Endothelial cell of umbilical vein (primary cell): Measurements from ENCODE around the gene SEMA6C. TPM values are rescaled to one million over a fixed set of nuclear protein-coding genes. Genes with fewer than 3 reads are reported as not detected.

ENCODE experiments used
- BruUV-seq: library from RNA; stranded (reverse); fragments of 400-500 nt; replicated peaks from 2 replicates; lab custom pipeline; 2021; lab: Mats Ljungman, UMichigan
- CTCF ChIA-PET: fragments of 300-600, 350-600 bp; sonication (Branson Sonifier 250); formaldehyde crosslinking; loops from one replicate; lab custom pipeline; 2021; ENCODE audit warnings: antibody characterized with exemption, inconsistent platforms; lab: Charles Lee
- POLR2A ChIA-PET: fragments of 300-600, 350-600 bp; sonication (Branson Sonifier 250); formaldehyde crosslinking; loops from one replicate; lab custom pipeline; 2021; ENCODE audit warnings: antibody characterized with exemption, inconsistent platforms; lab: Charles Lee
- DNase-seq: peaks from one replicate; pipeline ENCODE4 v3.0.0-alpha.2; 2011; ENCODE audit warnings: low read depth, low spot score
- FAIRE-seq: peaks from 2 replicates; lab custom pipeline; 2011; peaks lifted over from hg19 to GRCh38; lab: Jason Lieb, UNC
- H2AFZ ChIP-seq: 2 replicates; pipeline ENCODE4 v1.6.0; 2012; ENCODE audit warnings: low read depth, low read length, control low read depth, inconsistent platforms
- H3K27ac ChIP-seq: 2 replicates; pipeline ENCODE4 v1.5.1; 2011; ENCODE audit warnings: low read depth, mild to moderate bottlenecking, control low read depth, low read length, moderate library complexity; ENCODE audit not compliant: insufficient read depth
- H3K27me3 ChIP-seq, 2 experiments: 2 replicates each; pipeline versions ENCODE4 v1.6.0 to v1.6.1; 2011; ENCODE audit warnings: low read length in 2 of 2, mixed read lengths in 1 of 2; ENCODE audit not compliant: control insufficient read depth in 2 of 2, insufficient read depth in 2 of 2
- H3K36me3 ChIP-seq, 2 experiments: 2 replicates in 1 of 2; 3 replicates in 1 of 2; pipeline ENCODE4 v1.5.1; 2011; ENCODE audit warnings: low read length in 2 of 2, mild to moderate bottlenecking in 1 of 2, moderate library complexity in 1 of 2; ENCODE audit not compliant: control insufficient read depth in 2 of 2, insufficient read depth in 2 of 2; ENCODE audit errors: extremely low read depth in 1 of 2
- H3K4me1 ChIP-seq: 3 replicates; pipeline ENCODE4 v1.5.1; 2011; ENCODE audit warnings: mild to moderate bottlenecking, low read length; ENCODE audit not compliant: control insufficient read depth, insufficient read depth; ENCODE audit errors: extremely low read depth
- H3K4me2 ChIP-seq: 2 replicates; pipeline ENCODE4 v1.6.1; 2011; ENCODE audit warnings: low read length, control low read depth, mixed read lengths; ENCODE audit not compliant: insufficient read depth
- H3K4me3 ChIP-seq, 3 experiments: fragments of 200-600 bp in 1 of 3; sonication (generic), shearing (Covaris generic) in 1 of 3; replicated peaks in 1 of 3; 2 replicates each; pipeline ENCODE4 v1.5.1; 2011 to 2016; ENCODE audit warnings: control low read depth in 3 of 3, low read length in 3 of 3, mild to moderate bottlenecking in 2 of 3, inconsistent platforms in 1 of 3, low read depth in 1 of 3, moderate library complexity in 1 of 3; ENCODE audit not compliant: insufficient read depth in 1 of 3
- H3K79me2 ChIP-seq: 2 replicates; pipeline ENCODE4 v1.6.0; 2012; ENCODE audit warnings: low read length, inconsistent platforms; ENCODE audit not compliant: control insufficient read depth, insufficient read depth
- H3K9ac ChIP-seq: replicated peaks from 2 replicates; pipeline ENCODE3; 2011; ENCODE audit warnings: low read length, control low read depth; ENCODE audit not compliant: insufficient read depth; ENCODE audit errors: extremely low read depth
- H3K9me1 ChIP-seq: replicated peaks from 3 replicates; pipeline ENCODE4 v1.6.0; 2011; ENCODE audit warnings: mild to moderate bottlenecking, low read length; ENCODE audit not compliant: control insufficient read depth, insufficient read depth; ENCODE audit errors: extremely low read depth
- H3K9me3 ChIP-seq: replicated peaks from 2 replicates; pipeline ENCODE4 v1.5.1; 2012; ENCODE audit warnings: low read length, inconsistent platforms; ENCODE audit not compliant: control insufficient read depth, insufficient read depth
- H4K20me1 ChIP-seq: replicated peaks from 2 replicates; pipeline ENCODE3; 2011; ENCODE audit warnings: mild to moderate bottlenecking, low read length; ENCODE audit not compliant: control insufficient read depth, insufficient read depth; ENCODE audit errors: extremely low read depth
- EZH2 ChIP-seq: IDR thresholded peaks from 2 replicates; pipeline ENCODE4 v1.6.1; 2012; ENCODE audit warnings: borderline replicate concordance, low read depth, mild to moderate bottlenecking, moderate library complexity, low read length, inconsistent platforms; ENCODE audit not compliant: severe bottlenecking
- FOS ChIP-seq: IDR thresholded peaks from 2 replicates; pipeline ENCODE4 v1.6.1; 2011; ENCODE audit warnings: mild to moderate bottlenecking, low read length, moderate library complexity, borderline replicate concordance; ENCODE audit not compliant: insufficient read depth
- GATA2 ChIP-seq: IDR thresholded peaks from 2 replicates; pipeline ENCODE4 v1.7.0; 2011; ENCODE audit warnings: low read depth, mild to moderate bottlenecking, moderate library complexity, mixed read lengths, low read length; ENCODE audit not compliant: insufficient read length, insufficient read depth
- JUN ChIP-seq: IDR thresholded peaks from 2 replicates; pipeline ENCODE4 v1.6.1; 2011; ENCODE audit warnings: borderline replicate concordance, low read depth; ENCODE audit not compliant: insufficient read length, insufficient read depth
- MYC ChIP-seq: IDR thresholded peaks from one replicate; pipeline ENCODE4 v1.6.1; 2011; ENCODE audit warnings: mild to moderate bottlenecking, low read depth, low read length
- POLR2A ChIP-seq: IDR thresholded peaks from 2 replicates; pipeline ENCODE4 v1.6.1; 2012; ENCODE audit warnings: low read depth, mild to moderate bottlenecking, control low read depth, low read length
- POLR2AphosphoS5 ChIP-seq: IDR thresholded peaks from 2 replicates; pipeline ENCODE4 v1.6.1; 2012; ENCODE audit warnings: low read depth, mild to moderate bottlenecking, control low read depth, low read length, moderate library complexity; ENCODE audit not compliant: insufficient read depth
- dilution Hi-C: fragments of 300-500 bp; cut with MboI; formaldehyde crosslinking; loops from one replicate; pipeline ENCODE4 v1.15.0; 2019; ENCODE audit warnings: low sequenced_read_pairs; ENCODE audit not compliant: extremely low pct_ligation_motif_present
- intact Hi-C: fragments of 100-400 bp; cut with micrococcal nuclease; formaldehyde crosslinking; loops from one replicate; pipeline ENCODE4 v1.10.0; 2022
- polyA plus RNA-seq, 4 experiments: library from polyadenylated mRNA; depleted of rRNA in 3 of 4; stranded (reverse) in 3 of 4; unstranded in 1 of 4; fragments of >200 nt; gene quantifications; 2 replicates each; pipeline versions ENCODE4 v1.2.1 to v1.2.3, GENCODE V29; 2011 to 2012; ENCODE audit warnings: missing spikeins in 1 of 4
- total RNA-seq: library from RNA; stranded (reverse); gene quantifications from 2 replicates; pipeline ENCODE4 v1.2.3, GENCODE V29; 2021
- TF ChIP-seq, protein P1 (sequence below), 2 donors: IDR thresholded peaks; 1 replicate in 1 of 2; 2 replicates in 1 of 2; pipeline ENCODE4 v1.5.1; 2011; ENCODE audit warnings: low read length in 2 of 2, mild to moderate bottlenecking in 2 of 2, moderate library complexity in 2 of 2, control low read depth in 1 of 2, inconsistent platforms in 1 of 2, low read depth in 1 of 2; ENCODE audit not compliant: insufficient read depth in 1 of 2; ENCODE audit errors: extremely low read depth in 1 of 2
- TF ChIP-seq, protein P2 (sequence below): IDR thresholded peaks from 2 replicates; pipeline ENCODE4 v1.6.1; 2011; ENCODE audit not compliant: insufficient read depth, insufficient read length

The SEMA6C gene
- total and polyA plus RNA-seq, 2 donors (not counting 3 experiments of a cell fraction or from before 2014, with no cell fraction given), result 53.0 to 71.9 TPM

DNA sequence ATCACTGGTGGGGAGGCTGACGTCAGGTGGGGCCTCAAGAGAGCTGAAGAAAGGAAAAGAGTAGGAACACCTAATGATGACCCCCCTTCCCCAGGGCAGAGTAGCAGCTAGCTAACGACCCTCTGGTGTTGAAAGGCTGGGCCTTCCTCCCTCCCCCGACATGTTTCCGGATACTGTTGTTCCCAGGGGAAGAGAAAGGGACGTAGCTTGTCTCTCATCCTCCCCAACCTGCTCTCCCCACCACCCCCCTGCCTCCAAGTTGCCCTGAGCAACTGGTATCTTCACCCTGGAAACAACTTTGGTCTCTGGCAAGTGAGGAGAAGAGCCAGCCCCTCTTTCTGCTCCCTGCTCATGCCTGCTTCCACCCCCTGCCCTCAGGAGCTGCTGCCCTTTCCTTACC is 2.4 kb downstream of the SEMA6C start:
- Histone ChIP-seq H3K4me1 (peaks cover 29% of the 10 kb centered on the region), H3K9me3 (no peaks in the 10 kb centered on the region), H3K9ac (no peak overlapping the region), H3K9me1 (no peaks in the 10 kb centered on the region), H3K27me3 (no peaks in the 10 kb centered on the region), H2AFZ (no peak overlapping the region), H3K79me2 (no peaks in the 10 kb centered on the region), H3K36me3 (peaks cover 0 to 19% of the 10 kb centered on the region in 2 experiments), H4K20me1 (no peaks in the 10 kb centered on the region), H3K4me2 (no peak overlapping the region), H3K4me3 (peak overlapping the region in 1 of 3 experiments; percentile 49), H3K27ac (no peak overlapping the region)
- intact Hi-C loops, result loop anchor here (1.0 kb wide), 1 partner anchor 10 kb away; no protein-coding TSS in a partner anchor
- FAIRE-seq (no peak), DNase-seq (no peak)
- POLR2A ChIA-PET, result interaction anchor here (1.0 kb wide), 1 partner anchor 13 kb away, joined by 4 read pairs; no protein-coding TSS in a partner anchor
- BruUV-seq, result no TSS peak
- dilution Hi-C loops, result no loop called here
- TF ChIP-seq, protein P1, sequence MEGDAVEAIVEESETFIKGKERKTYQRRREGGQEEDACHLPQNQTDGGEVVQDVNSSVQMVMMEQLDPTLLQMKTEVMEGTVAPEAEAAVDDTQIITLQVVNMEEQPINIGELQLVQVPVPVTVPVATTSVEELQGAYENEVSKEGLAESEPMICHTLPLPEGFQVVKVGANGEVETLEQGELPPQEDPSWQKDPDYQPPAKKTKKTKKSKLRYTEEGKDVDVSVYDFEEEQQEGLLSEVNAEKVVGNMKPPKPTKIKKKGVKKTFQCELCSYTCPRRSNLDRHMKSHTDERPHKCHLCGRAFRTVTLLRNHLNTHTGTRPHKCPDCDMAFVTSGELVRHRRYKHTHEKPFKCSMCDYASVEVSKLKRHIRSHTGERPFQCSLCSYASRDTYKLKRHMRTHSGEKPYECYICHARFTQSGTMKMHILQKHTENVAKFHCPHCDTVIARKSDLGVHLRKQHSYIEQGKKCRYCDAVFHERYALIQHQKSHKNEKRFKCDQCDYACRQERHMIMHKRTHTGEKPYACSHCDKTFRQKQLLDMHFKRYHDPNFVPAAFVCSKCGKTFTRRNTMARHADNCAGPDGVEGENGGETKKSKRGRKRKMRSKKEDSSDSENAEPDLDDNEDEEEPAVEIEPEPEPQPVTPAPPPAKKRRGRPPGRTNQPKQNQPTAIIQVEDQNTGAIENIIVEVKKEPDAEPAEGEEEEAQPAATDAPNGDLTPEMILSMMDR (IDR thresholded peaks at IDR 0.05; ENCODE audit: extremely low read depth in 1 of 2, insufficient read depth in 1 of 2, low read depth in 1 of 2, low read length in 2 of 2), result no peak
- TF ChIP-seq FOS (no peak), POLR2AphosphoS5 (no peak)
- CTCF ChIA-PET, result interaction anchor here (0.8 to 3.2 kb wide), 3 partner anchors 13 to 85 kb away, joined by 4 to 30 read pairs (median 4); partner anchors contain the start of gene CDC42SE1

DNA sequence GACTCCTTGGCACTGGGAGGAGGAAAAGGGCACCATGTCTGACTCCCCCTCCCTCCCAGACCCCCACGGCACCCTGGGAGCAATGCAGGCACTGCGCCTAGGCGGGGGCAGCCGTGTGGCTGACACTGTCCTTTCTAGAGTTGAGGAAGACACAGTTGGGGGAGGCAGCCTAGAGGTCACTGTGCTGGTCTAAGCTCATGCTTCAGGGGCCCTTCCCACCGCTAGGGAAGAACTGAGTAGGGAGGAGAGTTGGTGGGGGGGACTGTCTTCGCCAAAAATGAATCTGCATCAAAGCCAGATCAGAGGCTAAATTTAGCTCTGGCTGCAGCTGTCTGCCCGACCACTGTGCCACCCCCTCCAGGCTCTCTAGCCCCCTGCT is 3.4 kb downstream of the SEMA6C start:
- Histone ChIP-seq H3K4me1 (peaks cover 29% of the 10 kb centered on the region), H3K4me3 (no peak overlapping the region), H3K79me2 (no peaks in the 10 kb centered on the region), H3K36me3 (peaks cover 2 to 26% of the 10 kb centered on the region in 2 experiments), H3K9me3 (no peaks in the 10 kb centered on the region), H2AFZ (no peak overlapping the region), H4K20me1 (no peaks in the 10 kb centered on the region), H3K9ac (no peak overlapping the region), H3K4me2 (no peak overlapping the region), H3K9me1 (no peaks in the 10 kb centered on the region), H3K27ac (no peak overlapping the region), H3K27me3 (no peaks in the 10 kb centered on the region)
- dilution Hi-C loops (no loop called here), intact Hi-C loops (no loop called here)
- no peak for TF ChIP-seq EZH2
- TF ChIP-seq FOS, result no peak
- TF ChIP-seq POLR2A, result no peak
- no peak for TF ChIP-seq JUN
- TF ChIP-seq GATA2, result no peak
- TF ChIP-seq, protein P2, sequence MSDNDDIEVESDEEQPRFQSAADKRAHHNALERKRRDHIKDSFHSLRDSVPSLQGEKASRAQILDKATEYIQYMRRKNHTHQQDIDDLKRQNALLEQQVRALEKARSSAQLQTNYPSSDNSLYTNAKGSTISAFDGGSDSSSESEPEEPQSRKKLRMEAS, result no peak
- TF ChIP-seq, protein P1 (IDR thresholded peaks at IDR 0.05; ENCODE audit: extremely low read depth in 1 of 2, insufficient read depth in 1 of 2, low read depth in 1 of 2, low read length in 2 of 2), result no peak
- no peak for TF ChIP-seq MYC
- no peak for TF ChIP-seq POLR2AphosphoS5
- no peak for DNase-seq
- BruUV-seq, result no TSS peak
- FAIRE-seq, result no peak
- ChIA-PET POLR2A (interaction anchor here (1.0 kb wide), 1 partner anchor 12 kb away, joined by 4 read pairs; no protein-coding TSS in a partner anchor), CTCF (interaction anchor here (0.8 to 3.2 kb wide), 6 partner anchors 12 to 84 kb away, joined by 4 to 30 read pairs (median 6); partner anchors contain the start of gene CDC42SE1)
